SK-N-SH (cell line): ENCODE results near the gene BCL11B. TPM values are rescaled to one million over a fixed set of nuclear protein-coding genes. Genes with fewer than 3 reads are reported as not detected.

ENCODE experiments used
- CTCF ChIA-PET: fragments of 300-600, 350-600 bp; formaldehyde crosslinking; extraction: SDS; loops from one replicate; lab custom pipeline; 2021; lab: Yijun Ruan, JAX
- POLR2A ChIA-PET: fragments of 350-600 bp; sonication (Branson Sonifier 250); formaldehyde crosslinking; extraction: SDS; loops from one replicate; lab custom pipeline; 2020; ENCODE audit warnings: antibody characterized with exemption, inconsistent platforms; lab: Yijun Ruan, JAX
- DNase-seq: peaks from one replicate; pipeline ENCODE4 v3.0.0; 2012
- H2AFZ ChIP-seq: fragments of 200-600 bp; sonication (generic); 2 replicates; pipeline ENCODE4 v1.8.1; 2016; ENCODE audit warnings: antibody characterized with exemption, mild to moderate bottlenecking, low read depth
- H3F3A ChIP-seq: fragments of 200-600 bp; sonication (generic); replicated peaks from 2 replicates; pipeline ENCODE3; 2016; ENCODE audit warnings: antibody characterized with exemption, mild to moderate bottlenecking; ENCODE audit not compliant: insufficient read depth
- H3K27ac ChIP-seq, 2 experiments: fragments of 200-500 bp in 1 of 2; fragments of 200-600 bp in 1 of 2; sonication (Bioruptor generic) in 1 of 2; sonication (generic), shearing (Covaris generic) in 1 of 2; 2 replicates each; pipeline versions ENCODE4 v1.5.1 to v1.6.1; 2014 to 2016; ENCODE audit warnings: low read depth in 2 of 2, inconsistent platforms in 1 of 2, low read length in 1 of 2, mild to moderate bottlenecking in 1 of 2, mixed read lengths in 1 of 2
- H3K27me3 ChIP-seq: fragments of 200-600 bp; sonication (generic), shearing (Covaris generic); 2 replicates; pipeline ENCODE4 v1.6.1; 2016; ENCODE audit warnings: mixed run types; ENCODE audit not compliant: insufficient read depth
- H3K36me3 ChIP-seq, 2 experiments: fragments of 200-500 bp in 1 of 2; fragments of 200-600 bp in 1 of 2; sonication (Bioruptor generic) in 1 of 2; sonication (generic) in 1 of 2; replicated peaks in 1 of 2; 2 replicates each; pipeline versions ENCODE3 to v1.5.1; 2014 to 2016; ENCODE audit warnings: low read length in 1 of 2, mild to moderate bottlenecking in 1 of 2; ENCODE audit not compliant: insufficient read depth in 2 of 2, control insufficient read depth in 1 of 2
- H3K4me1 ChIP-seq, 2 experiments: fragments of 200-500 bp in 1 of 2; fragments of 200-600 bp in 1 of 2; sonication (Bioruptor generic) in 1 of 2; sonication (generic), shearing (Covaris generic) in 1 of 2; 2 replicates each; pipeline versions ENCODE4 v1.5.1 to v1.6.1; 2014 to 2016; ENCODE audit warnings: low read depth in 1 of 2, low read length in 1 of 2, mixed run types in 1 of 2; ENCODE audit not compliant: insufficient read depth in 2 of 2, control insufficient read depth in 1 of 2
- H3K4me2 ChIP-seq: fragments of 200-600 bp; sonication (generic), shearing (Covaris generic); 2 replicates; pipeline ENCODE4 v1.6.1; 2017; ENCODE audit warnings: mixed run types
- H3K4me3 ChIP-seq, 2 experiments: fragments of 200-500 bp in 1 of 2; fragments of 200-600 bp in 1 of 2; sonication (Bioruptor generic) in 1 of 2; sonication (generic), shearing (Covaris generic) in 1 of 2; 2 replicates each; pipeline versions ENCODE4 v1.5.1 to v1.8.1; 2014 to 2016; ENCODE audit warnings: low read depth in 2 of 2, inconsistent platforms in 1 of 2, low read length in 1 of 2, mild to moderate bottlenecking in 1 of 2, mixed read lengths in 1 of 2, moderate library complexity in 1 of 2
- H3K79me2 ChIP-seq: fragments of 200-600 bp; sonication (generic); 2 replicates; pipeline ENCODE4 v1.8.1; 2017; ENCODE audit warnings: mild to moderate bottlenecking; ENCODE audit not compliant: insufficient read depth
- H3K9ac ChIP-seq: fragments of 200-600 bp; sonication (generic); 2 replicates; pipeline ENCODE4 v1.6.1; 2017; ENCODE audit warnings: mixed run types
- H3K9me2 ChIP-seq: fragments of 200-600 bp; sonication (generic); 2 replicates; pipeline ENCODE4 v1.6.1; 2017; ENCODE audit warnings: mixed run types
- H3K9me3 ChIP-seq: fragments of 200-600 bp; sonication (generic); 2 replicates; pipeline ENCODE4 v1.6.1; 2017; ENCODE audit warnings: mixed run types, mild to moderate bottlenecking, moderate library complexity
- H4K20me1 ChIP-seq: fragments of 200-600 bp; sonication (generic); 2 replicates; pipeline ENCODE4 v1.6.1; 2017; ENCODE audit warnings: mild to moderate bottlenecking, mixed run types; ENCODE audit not compliant: insufficient read depth
- CHD2 ChIP-seq: fragments of 150-350 bp; IDR thresholded peaks from 2 replicates; pipeline ENCODE4 v1.6.1; 2018; ENCODE audit warnings: low read length; ENCODE audit not compliant: partially characterized antibody
- CTCF ChIP-seq: fragments of 200-600 bp; sonication (generic); IDR thresholded peaks from 2 replicates; pipeline ENCODE4 v1.6.1; 2017; ENCODE audit warnings: antibody characterized with exemption, mild to moderate bottlenecking, moderate library complexity
- ELF1 ChIP-seq: IDR thresholded peaks from 2 replicates; pipeline ENCODE4 v1.4.0; 2012
- EP300 ChIP-seq, 2 experiments: IDR thresholded peaks; 2 replicates each; pipeline versions ENCODE4 v1.4.0 to v1.6.1; 2012; ENCODE audit warnings: borderline replicate concordance in 1 of 2, low read depth in 1 of 2, low read length in 1 of 2
- EZH2phosphoT487 ChIP-seq: fragments of 200-600 bp; sonication (generic); IDR thresholded peaks from 2 replicates; pipeline ENCODE4 v1.6.1; 2017; ENCODE audit warnings: low read depth, mixed run types, mild to moderate bottlenecking, antibody characterized with exemption, moderate library complexity, borderline replicate concordance
- FOXJ3 ChIP-seq: sonication (generic); formaldehyde crosslinking; IDR thresholded peaks from 2 replicates; pipeline ENCODE4 v1.5.1; 2020; ENCODE audit warnings: mild to moderate bottlenecking, missing genetic modification reagents
- FOXM1 ChIP-seq: IDR thresholded peaks from 2 replicates; pipeline ENCODE4 v1.4.0; 2012; ENCODE audit warnings: low read depth, mild to moderate bottlenecking
- MXI1 ChIP-seq: IDR thresholded peaks from 2 replicates; pipeline ENCODE4 v1.6.1; 2012; ENCODE audit warnings: mild to moderate bottlenecking, low read depth, low read length, improper control_type of control experiment
- NFIC ChIP-seq: IDR thresholded peaks from 2 replicates; pipeline ENCODE4 v1.4.0; 2012; ENCODE audit warnings: borderline replicate concordance
- NRF1 ChIP-seq: IDR thresholded peaks from 2 replicates; pipeline ENCODE4 v1.6.1; 2012; ENCODE audit warnings: low read depth, mild to moderate bottlenecking, low read length
- RCOR1 ChIP-seq: fragments of 150-350 bp; IDR thresholded peaks from 2 replicates; pipeline ENCODE4 v1.6.1; 2017; ENCODE audit warnings: antibody characterized with exemption, low read length
- RFX5 ChIP-seq: IDR thresholded peaks from 2 replicates; pipeline ENCODE4 v1.6.1; 2012; ENCODE audit warnings: mild to moderate bottlenecking, improper control_type of control experiment, low read length
- SIN3A ChIP-seq: IDR thresholded peaks from 2 replicates; pipeline ENCODE4 v1.6.1; 2012; ENCODE audit warnings: low read depth, mild to moderate bottlenecking, low read length, moderate library complexity, borderline replicate concordance
- SMC3 ChIP-seq: IDR thresholded peaks from 2 replicates; pipeline ENCODE4 v1.6.1; 2012; ENCODE audit warnings: low read depth, low read length, improper control_type of control experiment
- USF2 ChIP-seq: fragments of 150-350 bp; IDR thresholded peaks from 2 replicates; pipeline ENCODE4 v1.6.1; 2017; ENCODE audit warnings: antibody characterized with exemption, low read length, low read depth, borderline replicate concordance
- WGBS: methylation state at CpG from one replicate; pipeline ENCODE4 v1.1.6; 2017; ENCODE audit warnings: low lambda C conversion rate; 5-methylcytosine and 5-hydroxymethylcytosine counted together
- polyA plus RNA-seq, 3 experiments: library from polyadenylated mRNA; depleted of rRNA; stranded (reverse); fragments of >200 nt; gene quantifications; 2 replicates each; pipeline ENCODE4 v1.2.3, GENCODE V29; 2012
- TF ChIP-seq, protein P1 (sequence below): IDR thresholded peaks from 2 replicates; pipeline ENCODE4 v1.4.0; 2012; ENCODE audit warnings: low read depth, borderline replicate concordance
- TF ChIP-seq, protein P2 (sequence below): IDR thresholded peaks from 2 replicates; pipeline ENCODE4 v1.6.1; 2012; ENCODE audit warnings: mild to moderate bottlenecking, low read depth, low read length, moderate library complexity
- TF ChIP-seq, protein P3 (sequence below): IDR thresholded peaks from 2 replicates; pipeline ENCODE4; 2012

Gene BCL11B
- polyA plus RNA-seq, 1 of the 3 experiments (the other 2 are of a cell fraction) = not detected

- no peak for DNase-seq
- WGBS = 23% methylated on average over 11 of the region's 11 CpGs
- no peak overlapping the region for H3K27ac ChIP-seq
- no peaks in the 10 kb centered on the region for H3K9me3 ChIP-seq
- H3F3A ChIP-seq = no peaks in the 10 kb centered on the region
- TF ChIP-seq MXI1 = no peak
- TF ChIP-seq RCOR1 = no peak
- TF ChIP-seq CTCF = no peak
- TF ChIP-seq NRF1 = no peak
- TF ChIP-seq ELF1 = no peak
- no peak for TF ChIP-seq SIN3A
- TF ChIP-seq USF2 = no peak
- no peak for TF ChIP-seq CHD2
- H2AFZ ChIP-seq = no peak overlapping the region
- no peaks in the 10 kb centered on the region for H3K4me1 ChIP-seq
- no peak overlapping the region for H3K4me2 ChIP-seq
- no peaks in the 10 kb centered on the region for H4K20me1 ChIP-seq
- no peak overlapping the region for H3K4me3 ChIP-seq
- peaks cover 10% of the 10 kb centered on the region for H3K27me3 ChIP-seq
- no peak overlapping the region for H3K9ac ChIP-seq
- CTCF ChIA-PET = no interaction called here
- POLR2A ChIA-PET = no interaction called here
- H3K9me2 ChIP-seq = no peaks in the 10 kb centered on the region
- no peaks in the 10 kb centered on the region for H3K79me2 ChIP-seq
- H3K36me3 ChIP-seq = no peaks in the 10 kb centered on the region
Observed at GRCh38 chr14:99173086-99173485, 98.9 kb downstream of the BCL11B start.

DNA sequence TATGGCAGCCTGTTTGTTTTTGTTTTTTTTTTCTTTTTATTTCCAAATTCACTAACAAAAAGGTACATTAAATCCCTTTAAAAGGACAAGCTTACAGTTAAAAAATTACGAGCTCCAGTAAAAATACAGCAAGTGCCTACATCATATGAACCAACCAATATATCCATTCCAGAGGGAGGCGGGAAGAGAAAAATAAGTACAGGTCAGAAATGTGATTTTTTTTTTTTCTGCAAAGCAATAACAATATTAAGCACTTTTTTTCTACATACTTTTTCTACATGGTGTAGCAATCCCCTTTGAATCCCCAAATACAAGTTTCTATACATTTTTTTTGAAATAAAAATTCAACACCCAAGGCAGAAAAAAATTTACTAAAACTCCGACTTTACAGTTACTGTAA, 100.6 kb downstream of the BCL11B start:
- no peaks in the 10 kb centered on the region for H3K9me2 ChIP-seq
- H3K4me3 ChIP-seq = no peak overlapping the region
- H3K9ac ChIP-seq = no peak overlapping the region
- DNase-seq = no peak
- H3K27me3 ChIP-seq = peaks cover 3% of the 10 kb centered on the region; the same call in 1 of the 2 replicates
- no peak overlapping the region for H3K27ac ChIP-seq
- no peaks in the 10 kb centered on the region for H4K20me1 ChIP-seq
- 7% methylated on average over 3 of the region's 3 CpGs for WGBS
- H3F3A ChIP-seq = no peaks in the 10 kb centered on the region
- no peak overlapping the region for H2AFZ ChIP-seq
- no peaks in the 10 kb centered on the region for H3K79me2 ChIP-seq
- no peaks in the 10 kb centered on the region for H3K36me3 ChIP-seq
- no peaks in the 10 kb centered on the region for H3K9me3 ChIP-seq
- ChIA-PET POLR2A (no interaction called here), CTCF (no interaction called here)
- no peaks in the 10 kb centered on the region for H3K4me1 ChIP-seq
- no peak overlapping the region for H3K4me2 ChIP-seq
- TF ChIP-seq RFX5 (no peak), EZH2phosphoT487 (no peak), FOXJ3 (no peak), RCOR1 (no peak), FOXM1 (no peak), SMC3 (no peak), CHD2 (no peak), EP300 (IDR thresholded peaks at IDR 0.05; ENCODE audit: borderline replicate concordance in 1 of 2, low read depth in 1 of 2, low read length in 1 of 2) (no peak), SIN3A (no peak), MXI1 (no peak), NRF1 (no peak), NFIC (no peak)
- TF ChIP-seq, protein P1, sequence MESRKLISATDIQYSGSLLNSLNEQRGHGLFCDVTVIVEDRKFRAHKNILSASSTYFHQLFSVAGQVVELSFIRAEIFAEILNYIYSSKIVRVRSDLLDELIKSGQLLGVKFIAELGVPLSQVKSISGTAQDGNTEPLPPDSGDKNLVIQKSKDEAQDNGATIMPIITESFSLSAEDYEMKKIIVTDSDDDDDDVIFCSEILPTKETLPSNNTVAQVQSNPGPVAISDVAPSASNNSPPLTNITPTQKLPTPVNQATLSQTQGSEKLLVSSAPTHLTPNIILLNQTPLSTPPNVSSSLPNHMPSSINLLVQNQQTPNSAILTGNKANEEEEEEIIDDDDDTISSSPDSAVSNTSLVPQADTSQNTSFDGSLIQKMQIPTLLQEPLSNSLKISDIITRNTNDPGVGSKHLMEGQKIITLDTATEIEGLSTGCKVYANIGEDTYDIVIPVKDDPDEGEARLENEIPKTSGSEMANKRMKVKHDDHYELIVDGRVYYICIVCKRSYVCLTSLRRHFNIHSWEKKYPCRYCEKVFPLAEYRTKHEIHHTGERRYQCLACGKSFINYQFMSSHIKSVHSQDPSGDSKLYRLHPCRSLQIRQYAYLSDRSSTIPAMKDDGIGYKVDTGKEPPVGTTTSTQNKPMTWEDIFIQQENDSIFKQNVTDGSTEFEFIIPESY = no peak
- TF ChIP-seq, protein P2, sequence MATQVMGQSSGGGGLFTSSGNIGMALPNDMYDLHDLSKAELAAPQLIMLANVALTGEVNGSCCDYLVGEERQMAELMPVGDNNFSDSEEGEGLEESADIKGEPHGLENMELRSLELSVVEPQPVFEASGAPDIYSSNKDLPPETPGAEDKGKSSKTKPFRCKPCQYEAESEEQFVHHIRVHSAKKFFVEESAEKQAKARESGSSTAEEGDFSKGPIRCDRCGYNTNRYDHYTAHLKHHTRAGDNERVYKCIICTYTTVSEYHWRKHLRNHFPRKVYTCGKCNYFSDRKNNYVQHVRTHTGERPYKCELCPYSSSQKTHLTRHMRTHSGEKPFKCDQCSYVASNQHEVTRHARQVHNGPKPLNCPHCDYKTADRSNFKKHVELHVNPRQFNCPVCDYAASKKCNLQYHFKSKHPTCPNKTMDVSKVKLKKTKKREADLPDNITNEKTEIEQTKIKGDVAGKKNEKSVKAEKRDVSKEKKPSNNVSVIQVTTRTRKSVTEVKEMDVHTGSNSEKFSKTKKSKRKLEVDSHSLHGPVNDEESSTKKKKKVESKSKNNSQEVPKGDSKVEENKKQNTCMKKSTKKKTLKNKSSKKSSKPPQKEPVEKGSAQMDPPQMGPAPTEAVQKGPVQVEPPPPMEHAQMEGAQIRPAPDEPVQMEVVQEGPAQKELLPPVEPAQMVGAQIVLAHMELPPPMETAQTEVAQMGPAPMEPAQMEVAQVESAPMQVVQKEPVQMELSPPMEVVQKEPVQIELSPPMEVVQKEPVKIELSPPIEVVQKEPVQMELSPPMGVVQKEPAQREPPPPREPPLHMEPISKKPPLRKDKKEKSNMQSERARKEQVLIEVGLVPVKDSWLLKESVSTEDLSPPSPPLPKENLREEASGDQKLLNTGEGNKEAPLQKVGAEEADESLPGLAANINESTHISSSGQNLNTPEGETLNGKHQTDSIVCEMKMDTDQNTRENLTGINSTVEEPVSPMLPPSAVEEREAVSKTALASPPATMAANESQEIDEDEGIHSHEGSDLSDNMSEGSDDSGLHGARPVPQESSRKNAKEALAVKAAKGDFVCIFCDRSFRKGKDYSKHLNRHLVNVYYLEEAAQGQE = no peak
- TF ChIP-seq, protein P3, sequence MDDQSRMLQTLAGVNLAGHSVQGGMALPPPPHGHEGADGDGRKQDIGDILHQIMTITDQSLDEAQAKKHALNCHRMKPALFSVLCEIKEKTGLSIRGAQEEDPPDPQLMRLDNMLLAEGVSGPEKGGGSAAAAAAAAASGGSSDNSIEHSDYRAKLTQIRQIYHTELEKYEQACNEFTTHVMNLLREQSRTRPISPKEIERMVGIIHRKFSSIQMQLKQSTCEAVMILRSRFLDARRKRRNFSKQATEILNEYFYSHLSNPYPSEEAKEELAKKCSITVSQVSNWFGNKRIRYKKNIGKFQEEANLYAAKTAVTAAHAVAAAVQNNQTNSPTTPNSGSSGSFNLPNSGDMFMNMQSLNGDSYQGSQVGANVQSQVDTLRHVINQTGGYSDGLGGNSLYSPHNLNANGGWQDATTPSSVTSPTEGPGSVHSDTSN = no peak
